Stimulated activated CD4-positive, alpha-beta T cell treated with anti-CD3 and anti-CD28 coated beads, Interleukin-2, amount 100 ng/mL, for 4 hours (primary cell): ENCODE data around the gene SH2D6.
"Not testable (repeated sequence)": the region's sequence is repeated elsewhere in the genome, so short reads cannot be mapped to it uniquely, and the experiment has no call there.

Source experiments
- DNase-seq: peaks from one replicate; pipeline ENCODE4 v3.0.0-alpha.2; 2020; ENCODE audit warnings: low read depth

Gene SH2D6

GRCh38 chr2:85470850-85471800 is 52.6 kb downstream of the SH2D6 start:
- no peak for DNase-seq

DNA sequence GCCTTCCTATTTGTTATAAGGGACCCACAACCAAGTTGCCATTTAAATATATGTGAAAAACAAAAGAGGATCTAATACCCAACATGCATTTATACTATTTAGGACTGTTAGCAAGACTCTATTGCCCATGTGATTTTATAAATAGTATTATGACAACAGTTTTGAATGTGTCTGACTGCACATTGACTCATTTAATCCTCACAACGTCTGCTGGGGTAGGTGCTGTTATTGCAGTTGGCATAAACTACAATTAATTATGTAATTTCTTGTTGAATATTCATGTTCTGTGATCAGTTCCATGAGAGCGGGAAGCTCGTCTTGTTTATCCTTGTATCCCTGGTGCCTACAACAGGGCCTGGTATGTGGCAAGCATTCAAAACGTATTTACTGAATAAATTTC is 53.7 kb downstream of the SH2D6 start:
- DNase-seq = no peak

GRCh38 chr2:85475799-85476490 is 57.4 kb downstream of the SH2D6 start:
- no peak for DNase-seq

DNA sequence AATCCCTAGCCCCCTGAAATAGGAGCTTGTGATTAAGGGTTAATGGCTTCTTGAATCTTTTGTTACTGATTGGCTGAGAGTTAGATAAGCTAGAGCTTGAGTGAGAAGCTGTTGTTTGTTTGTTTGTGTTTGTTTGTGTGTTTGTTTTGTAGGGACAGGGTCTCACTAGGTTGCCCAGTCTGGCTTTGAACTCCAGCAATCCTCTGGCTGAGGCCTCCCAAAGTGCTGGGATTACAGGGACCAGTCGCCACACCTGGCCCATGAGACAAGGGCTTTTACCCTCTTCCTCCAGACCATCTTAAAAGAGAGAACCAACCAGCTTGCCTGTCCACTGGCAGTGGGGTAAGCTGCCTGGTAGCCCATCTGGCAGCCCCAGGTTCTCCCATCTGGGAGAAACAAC is 58.1 kb downstream of the SH2D6 start:
- no peak for DNase-seq

DNA sequence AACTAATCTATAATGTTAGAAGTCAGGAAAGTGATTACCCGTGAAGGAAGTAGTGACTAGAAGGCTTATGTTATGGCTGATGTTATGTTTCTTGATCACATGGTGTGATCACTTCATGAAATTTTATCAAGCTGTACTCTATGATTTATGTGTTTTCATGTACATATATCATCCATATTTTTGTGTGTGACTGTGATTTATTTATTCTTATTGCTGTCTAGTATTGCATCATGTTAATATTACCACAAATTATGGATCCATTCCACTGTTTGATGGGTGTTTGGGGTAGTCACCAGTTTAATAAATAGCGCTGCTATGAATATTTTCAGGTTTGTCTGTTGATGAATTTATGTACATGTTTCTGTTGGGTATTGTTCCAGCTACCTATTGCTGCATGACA is 59.4 kb downstream of the SH2D6 start:
- DNase-seq = no peak

- no peak for DNase-seq
These were observed 63.6 kb downstream of the SH2D6 start for GRCh38 chr2:85481818-85482777.

DNA sequence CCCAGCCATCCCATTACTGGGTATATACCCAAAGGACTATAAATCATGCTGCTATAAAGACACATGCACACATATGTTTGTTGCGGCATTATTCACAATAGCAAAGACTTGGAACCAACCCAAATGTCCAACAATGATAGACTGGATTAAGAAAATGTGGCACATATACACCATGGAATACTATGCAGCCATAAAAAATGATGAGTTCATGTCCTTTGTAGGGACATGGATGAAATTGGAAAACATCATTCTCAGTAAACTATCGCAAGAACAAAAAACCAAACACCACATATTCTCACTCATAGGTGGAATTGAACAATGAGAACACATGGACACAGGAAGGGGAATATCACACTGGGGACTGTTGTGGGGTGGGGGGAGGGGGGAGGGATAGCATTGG is 66.1 kb downstream of the SH2D6 start:
- not testable (repeated sequence) for DNase-seq

DNA sequence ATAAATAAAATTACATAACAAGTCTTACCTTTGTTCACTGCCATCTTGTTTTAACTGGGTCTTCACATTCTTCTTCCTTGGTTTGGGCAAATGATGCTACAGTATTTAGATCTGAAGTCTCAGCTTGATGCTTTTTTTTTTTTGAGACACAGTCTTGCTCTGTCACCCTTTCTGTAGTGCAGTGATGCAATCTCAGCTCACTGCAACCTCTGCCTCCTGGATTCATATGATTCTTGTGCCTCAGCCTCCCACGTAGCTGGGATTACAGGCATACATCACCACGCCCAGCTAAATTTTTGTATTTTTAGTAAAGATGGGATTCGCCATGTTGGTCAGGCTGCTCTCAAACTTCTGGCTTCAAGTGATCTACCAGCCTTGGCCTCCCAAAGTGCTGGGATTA is 67.3 kb downstream of the SH2D6 start:
- DNase-seq = no peak
